Endothelial cell of umbilical vein (primary cell): ENCODE results near the gene MSANTD2. TPM values are rescaled to one million over a fixed set of nuclear protein-coding genes. Genes with fewer than 3 reads are reported as not detected.

Source experiments
- BruUV-seq: library from RNA; stranded (reverse); fragments of 400-500 nt; replicated peaks from 2 replicates; lab custom pipeline; 2021; lab: Mats Ljungman, UMichigan
- CTCF ChIA-PET: fragments of 300-600, 350-600 bp; sonication (Branson Sonifier 250); formaldehyde crosslinking; loops from one replicate; lab custom pipeline; 2021; ENCODE audit warnings: antibody characterized with exemption, inconsistent platforms; lab: Charles Lee
- POLR2A ChIA-PET: fragments of 300-600, 350-600 bp; sonication (Branson Sonifier 250); formaldehyde crosslinking; loops from one replicate; lab custom pipeline; 2021; ENCODE audit warnings: antibody characterized with exemption, inconsistent platforms; lab: Charles Lee
- DNase-seq: peaks from one replicate; pipeline ENCODE4 v3.0.0-alpha.2; 2011; ENCODE audit warnings: low read depth, low spot score
- FAIRE-seq: peaks from 2 replicates; lab custom pipeline; 2011; peaks lifted over from hg19 to GRCh38; lab: Jason Lieb, UNC
- H2AFZ ChIP-seq: 2 replicates; pipeline ENCODE4 v1.6.0; 2012; ENCODE audit warnings: low read depth, low read length, control low read depth, inconsistent platforms
- H3K27ac ChIP-seq: 2 replicates; pipeline ENCODE4 v1.5.1; 2011; ENCODE audit warnings: low read depth, mild to moderate bottlenecking, control low read depth, low read length, moderate library complexity; ENCODE audit not compliant: insufficient read depth
- H3K27me3 ChIP-seq, 2 experiments: 2 replicates each; pipeline versions ENCODE4 v1.6.0 to v1.6.1; 2011; ENCODE audit warnings: low read length in 2 of 2, mixed read lengths in 1 of 2; ENCODE audit not compliant: control insufficient read depth in 2 of 2, insufficient read depth in 2 of 2
- H3K36me3 ChIP-seq, 2 experiments: 2 replicates in 1 of 2; 3 replicates in 1 of 2; pipeline ENCODE4 v1.5.1; 2011; ENCODE audit warnings: low read length in 2 of 2, mild to moderate bottlenecking in 1 of 2, moderate library complexity in 1 of 2; ENCODE audit not compliant: control insufficient read depth in 2 of 2, insufficient read depth in 2 of 2; ENCODE audit errors: extremely low read depth in 1 of 2
- H3K4me1 ChIP-seq: 3 replicates; pipeline ENCODE4 v1.5.1; 2011; ENCODE audit warnings: mild to moderate bottlenecking, low read length; ENCODE audit not compliant: control insufficient read depth, insufficient read depth; ENCODE audit errors: extremely low read depth
- H3K4me2 ChIP-seq: 2 replicates; pipeline ENCODE4 v1.6.1; 2011; ENCODE audit warnings: low read length, control low read depth, mixed read lengths; ENCODE audit not compliant: insufficient read depth
- H3K4me3 ChIP-seq, 3 experiments: fragments of 200-600 bp in 1 of 3; sonication (generic), shearing (Covaris generic) in 1 of 3; replicated peaks in 1 of 3; 2 replicates each; pipeline ENCODE4 v1.5.1; 2011 to 2016; ENCODE audit warnings: control low read depth in 3 of 3, low read length in 3 of 3, mild to moderate bottlenecking in 2 of 3, inconsistent platforms in 1 of 3, low read depth in 1 of 3, moderate library complexity in 1 of 3; ENCODE audit not compliant: insufficient read depth in 1 of 3
- H3K79me2 ChIP-seq: 2 replicates; pipeline ENCODE4 v1.6.0; 2012; ENCODE audit warnings: low read length, inconsistent platforms; ENCODE audit not compliant: control insufficient read depth, insufficient read depth
- H3K9ac ChIP-seq: replicated peaks from 2 replicates; pipeline ENCODE3; 2011; ENCODE audit warnings: low read length, control low read depth; ENCODE audit not compliant: insufficient read depth; ENCODE audit errors: extremely low read depth
- H3K9me1 ChIP-seq: replicated peaks from 3 replicates; pipeline ENCODE4 v1.6.0; 2011; ENCODE audit warnings: mild to moderate bottlenecking, low read length; ENCODE audit not compliant: control insufficient read depth, insufficient read depth; ENCODE audit errors: extremely low read depth
- H3K9me3 ChIP-seq: replicated peaks from 2 replicates; pipeline ENCODE4 v1.5.1; 2012; ENCODE audit warnings: low read length, inconsistent platforms; ENCODE audit not compliant: control insufficient read depth, insufficient read depth
- H4K20me1 ChIP-seq: replicated peaks from 2 replicates; pipeline ENCODE3; 2011; ENCODE audit warnings: mild to moderate bottlenecking, low read length; ENCODE audit not compliant: control insufficient read depth, insufficient read depth; ENCODE audit errors: extremely low read depth
- CTCF ChIP-seq, 2 donors: IDR thresholded peaks; 1 replicate in 1 of 2; 2 replicates in 1 of 2; pipeline ENCODE4 v1.5.1; 2011; ENCODE audit warnings: low read length in 2 of 2, mild to moderate bottlenecking in 2 of 2, moderate library complexity in 2 of 2, control low read depth in 1 of 2, inconsistent platforms in 1 of 2, low read depth in 1 of 2; ENCODE audit not compliant: insufficient read depth in 1 of 2; ENCODE audit errors: extremely low read depth in 1 of 2
- EZH2 ChIP-seq: IDR thresholded peaks from 2 replicates; pipeline ENCODE4 v1.6.1; 2012; ENCODE audit warnings: borderline replicate concordance, low read depth, mild to moderate bottlenecking, moderate library complexity, low read length, inconsistent platforms; ENCODE audit not compliant: severe bottlenecking
- FOS ChIP-seq: IDR thresholded peaks from 2 replicates; pipeline ENCODE4 v1.6.1; 2011; ENCODE audit warnings: mild to moderate bottlenecking, low read length, moderate library complexity, borderline replicate concordance; ENCODE audit not compliant: insufficient read depth
- GATA2 ChIP-seq: IDR thresholded peaks from 2 replicates; pipeline ENCODE4 v1.7.0; 2011; ENCODE audit warnings: low read depth, mild to moderate bottlenecking, moderate library complexity, mixed read lengths, low read length; ENCODE audit not compliant: insufficient read length, insufficient read depth
- JUN ChIP-seq: IDR thresholded peaks from 2 replicates; pipeline ENCODE4 v1.6.1; 2011; ENCODE audit warnings: borderline replicate concordance, low read depth; ENCODE audit not compliant: insufficient read length, insufficient read depth
- MAX ChIP-seq: IDR thresholded peaks from 2 replicates; pipeline ENCODE4 v1.6.1; 2011; ENCODE audit not compliant: insufficient read depth, insufficient read length
- MYC ChIP-seq: IDR thresholded peaks from one replicate; pipeline ENCODE4 v1.6.1; 2011; ENCODE audit warnings: mild to moderate bottlenecking, low read depth, low read length
- POLR2A ChIP-seq: IDR thresholded peaks from 2 replicates; pipeline ENCODE4 v1.6.1; 2012; ENCODE audit warnings: low read depth, mild to moderate bottlenecking, control low read depth, low read length
- POLR2AphosphoS5 ChIP-seq: IDR thresholded peaks from 2 replicates; pipeline ENCODE4 v1.6.1; 2012; ENCODE audit warnings: low read depth, mild to moderate bottlenecking, control low read depth, low read length, moderate library complexity; ENCODE audit not compliant: insufficient read depth
- dilution Hi-C: fragments of 300-500 bp; cut with MboI; formaldehyde crosslinking; loops from one replicate; pipeline ENCODE4 v1.15.0; 2019; ENCODE audit warnings: low sequenced_read_pairs; ENCODE audit not compliant: extremely low pct_ligation_motif_present
- intact Hi-C: fragments of 100-400 bp; cut with micrococcal nuclease; formaldehyde crosslinking; loops from one replicate; pipeline ENCODE4 v1.10.0; 2022
- polyA plus RNA-seq, 4 experiments: library from polyadenylated mRNA; depleted of rRNA in 3 of 4; stranded (reverse) in 3 of 4; unstranded in 1 of 4; fragments of >200 nt; gene quantifications; 2 replicates each; pipeline versions ENCODE4 v1.2.1 to v1.2.3, GENCODE V29; 2011 to 2012; ENCODE audit warnings: missing spikeins in 1 of 4
- total RNA-seq: library from RNA; stranded (reverse); gene quantifications from 2 replicates; pipeline ENCODE4 v1.2.3, GENCODE V29; 2021

MSANTD2 gene
- total and polyA plus RNA-seq, 2 donors (not counting 3 experiments of a cell fraction or from before 2014, with no cell fraction given), result 5.5 to 23.2 TPM

GRCh38 chr11:124807660-124808270, 7.6 kb upstream of the MSANTD2 start:
- Histone ChIP-seq H3K9ac (no peak overlapping the region), H3K4me2 (no peak overlapping the region), H2AFZ (no peak overlapping the region), H3K4me1 (peaks cover 5% of the 10 kb centered on the region), H3K9me3 (no peaks in the 10 kb centered on the region), H3K9me1 (no peaks in the 10 kb centered on the region), H4K20me1 (no peaks in the 10 kb centered on the region), H3K27me3 (no peaks in the 10 kb centered on the region), H3K36me3 (no peaks in the 10 kb centered on the region), H3K4me3 (no peak overlapping the region), H3K79me2 (no peaks in the 10 kb centered on the region), H3K27ac (no peak overlapping the region)
- intact Hi-C loops (no loop called here), dilution Hi-C loops (no loop called here)
- DNase-seq (no peak), FAIRE-seq (no peak)
- no TSS peak for BruUV-seq
- ChIA-PET CTCF (interaction anchor here (2.1 kb wide), 2 partner anchors 14 to 29 kb away, joined by 7 read pairs; no protein-coding TSS in a partner anchor), POLR2A (no interaction called here)
- TF ChIP-seq FOS (no peak), GATA2 (no peak), MYC (no peak), POLR2A (no peak), POLR2AphosphoS5 (no peak), EZH2 (no peak), CTCF (IDR thresholded peaks at IDR 0.05; ENCODE audit: extremely low read depth in 1 of 2, insufficient read depth in 1 of 2, low read depth in 1 of 2, low read length in 2 of 2) (no peak), JUN (no peak), MAX (no peak)
